Activated T-cell treated with anti-CD3 and anti-CD28 coated beads for 1 hour (primary cell): Measurements from ENCODE around the gene CKMT1B.
"Not testable (repeated sequence)": the region's sequence is repeated elsewhere in the genome, so short reads cannot be mapped to it uniquely, and the experiment has no call there.

ENCODE experiments used
- DNase-seq: peaks from one replicate; pipeline ENCODE4 v3.0.0-alpha.2; 2020; ENCODE audit warnings: low read depth

Gene CKMT1B

GRCh38 chr15:43593328-43594190 is at the start of gene CKMT1B:
TSS of gene CKMT1B (plus strand) at chr15:43594027. CDS start at chr15:43594219, 192 bp downstream.
- not testable (repeated sequence) for DNase-seq

DNA sequence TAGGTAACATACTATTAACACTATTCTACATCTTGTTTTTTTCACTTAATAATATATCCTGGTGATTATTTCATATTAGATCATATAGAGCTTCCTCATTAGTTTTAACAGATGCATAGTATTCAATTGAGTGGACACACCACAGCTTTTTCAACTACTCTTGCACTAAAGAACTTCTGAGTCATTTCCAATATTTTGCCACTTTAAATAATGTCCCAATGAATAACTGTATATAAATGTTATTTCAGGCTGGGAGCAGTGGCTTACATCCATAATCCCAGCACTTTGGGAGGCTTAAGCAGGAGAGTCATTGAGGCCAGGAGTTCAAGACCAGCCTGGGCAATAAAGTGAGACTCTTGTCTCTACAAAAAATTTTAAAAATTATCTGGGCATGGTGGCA is 49.6 kb upstream of the CKMT1B start:
- no peak for DNase-seq

DNA sequence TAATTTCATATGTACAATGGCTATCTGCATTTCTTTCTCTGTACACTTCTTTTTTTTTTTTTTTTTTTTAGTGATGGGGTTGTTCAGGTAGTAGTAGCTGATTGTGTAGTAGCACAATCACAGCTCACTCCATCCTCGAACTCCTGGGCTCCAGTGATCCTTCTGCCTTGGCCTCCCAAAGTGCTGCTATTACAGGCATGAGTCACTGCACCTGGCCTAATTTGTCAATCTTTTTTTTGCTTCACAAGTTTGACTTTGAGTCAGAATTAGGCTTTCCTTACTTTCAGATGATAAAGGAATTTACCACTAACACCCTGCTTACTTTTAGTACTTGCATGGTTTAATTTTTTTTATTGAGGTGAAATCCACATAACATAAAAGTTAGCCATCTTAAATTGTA is 48.4 kb upstream of the CKMT1B start:
- no peak for DNase-seq

DNA sequence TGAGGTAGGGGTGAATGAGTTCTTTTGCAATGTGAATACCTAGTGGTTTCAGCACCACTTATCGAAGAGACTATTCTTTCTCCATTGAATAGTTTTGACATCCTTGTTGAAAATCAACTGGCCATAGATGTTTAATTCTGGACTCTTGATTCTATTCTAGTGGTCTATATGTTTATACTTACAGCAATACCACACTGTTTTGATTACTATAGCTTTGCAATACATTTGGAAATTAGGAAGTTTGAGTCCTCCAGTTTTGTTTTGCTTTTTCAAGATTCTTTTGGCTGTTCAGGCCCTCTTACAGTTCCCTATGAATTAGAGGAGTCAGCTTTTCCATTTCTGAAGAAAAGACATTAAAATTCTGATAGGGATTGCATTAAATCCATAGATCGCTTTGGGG is 46.3 kb upstream of the CKMT1B start:
- no peak for DNase-seq

DNA sequence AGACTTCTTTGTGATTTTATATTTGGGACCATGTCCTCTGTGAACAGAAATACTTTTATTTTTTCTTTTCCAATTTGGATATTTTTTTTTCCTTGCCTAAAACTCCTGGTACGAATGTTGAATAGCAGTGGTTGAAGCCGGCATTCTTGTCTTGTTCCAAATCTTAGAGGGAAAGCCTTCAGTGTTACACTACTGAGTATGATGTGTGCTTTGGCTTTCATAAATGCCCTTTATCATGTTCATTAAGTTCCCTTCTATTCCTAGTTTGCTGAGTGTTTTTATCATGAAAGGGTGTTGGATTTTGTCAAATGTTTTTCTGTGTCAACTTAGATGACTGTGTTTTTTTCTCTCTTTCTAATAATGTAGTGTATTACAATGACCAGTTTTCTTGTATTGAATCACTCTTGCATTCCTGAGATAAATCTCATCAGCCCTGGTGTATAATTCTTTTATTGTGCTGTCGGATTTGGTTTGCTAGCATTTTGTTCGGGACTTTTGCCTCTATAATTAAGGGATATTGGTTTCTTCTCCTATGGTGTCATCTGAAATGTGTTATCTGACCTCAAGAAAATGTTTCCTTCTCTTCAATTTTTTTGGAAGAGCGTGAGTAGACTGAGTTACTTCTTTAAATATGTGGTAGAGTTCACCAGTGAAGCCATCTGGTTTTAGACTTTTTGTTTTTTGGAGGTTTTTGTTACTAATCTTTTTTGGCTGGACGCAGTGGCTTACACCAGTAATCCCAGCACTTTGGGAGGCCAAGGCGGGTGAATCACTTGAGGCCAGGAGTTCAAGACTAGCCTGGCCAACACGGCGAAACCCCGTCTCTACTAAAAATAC is 43.1 kb upstream of the CKMT1B start:
- no peak for DNase-seq

GRCh38 chr15:43552256-43552655 is 41.6 kb upstream of the CKMT1B start:
- DNase-seq = no peak

- no peak for DNase-seq
Observed at GRCh38 chr15:43552986-43553385, 40.8 kb upstream of the CKMT1B start.

DNA sequence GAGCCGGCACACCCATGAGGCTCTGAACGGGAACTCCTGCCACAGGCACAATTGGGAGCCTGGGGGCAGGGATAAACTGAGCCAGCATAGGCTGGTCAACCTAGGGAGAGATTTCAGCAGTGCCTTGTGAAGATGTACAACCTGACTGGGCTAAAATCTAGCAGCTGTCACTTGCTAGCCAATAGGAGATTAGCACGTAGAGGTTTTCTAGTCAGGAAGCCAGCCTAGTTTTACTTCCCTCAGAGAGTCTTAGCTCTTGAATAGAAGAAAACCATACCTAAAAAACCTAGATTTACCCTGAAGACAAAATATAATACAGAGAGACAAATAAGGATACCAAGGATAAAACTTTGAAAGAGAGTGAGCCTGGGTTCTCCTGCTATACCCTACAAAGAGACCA is 31.1 kb upstream of the CKMT1B start:
- DNase-seq = not testable (repeated sequence)

DNA sequence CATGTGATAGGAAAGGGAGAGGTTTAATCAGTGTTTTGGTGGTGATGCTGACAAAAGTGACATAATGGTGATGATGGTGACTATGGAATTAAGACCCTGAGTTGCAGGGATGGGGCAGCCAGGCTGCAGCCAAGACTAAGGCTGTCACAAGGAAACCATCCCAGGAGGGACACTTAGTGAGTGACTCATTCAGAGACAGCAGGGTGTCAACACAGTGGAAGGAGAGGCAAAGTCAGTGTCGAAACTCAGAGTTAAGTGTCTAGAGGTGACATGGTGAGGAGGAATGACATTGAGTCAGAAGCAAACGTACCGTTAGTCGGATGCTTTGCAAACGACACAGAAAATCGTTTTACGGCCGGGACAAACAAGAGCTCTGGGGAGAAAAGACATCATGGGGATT is 30.0 kb upstream of the CKMT1B start:
- not testable (repeated sequence) for DNase-seq

DNA sequence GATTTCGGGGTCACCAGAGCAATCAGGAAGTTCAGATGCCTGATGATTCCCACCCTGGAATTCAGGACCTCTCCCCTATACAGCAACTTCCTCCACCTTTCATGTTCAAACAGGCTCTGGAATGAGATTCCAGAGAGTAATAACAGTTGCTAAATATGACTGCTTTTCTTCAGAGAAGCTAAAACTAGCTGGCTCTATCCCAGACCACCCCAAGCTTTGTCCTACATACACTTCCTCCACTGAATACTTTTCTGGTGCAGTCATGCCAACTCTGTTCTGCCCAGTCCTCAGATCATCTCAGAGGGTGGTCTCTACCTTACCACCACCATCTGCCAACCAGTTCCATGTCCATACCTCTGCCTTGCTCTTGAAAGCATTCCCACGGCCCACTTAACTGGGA is 27.2 kb upstream of the CKMT1B start:
- not testable (repeated sequence) for DNase-seq

- not testable (repeated sequence) for DNase-seq
Observed at GRCh38 chr15:43574607-43575006, 19.2 kb upstream of the CKMT1B start.

GRCh38 chr15:43589778-43590466 is 3.9 kb upstream of the CKMT1B start, which contains the start of gene PPIP5K1:
TSS of gene PPIP5K1 (minus strand) at chr15:43590208. CDS start at chr15:43584504, 5,704 bp downstream.
- DNase-seq = not testable (repeated sequence)

- not testable (repeated sequence) for DNase-seq
Observed at GRCh38 chr15:43592841-43593240, 986 bp upstream of the CKMT1B start.

GRCh38 chr15:43599131-43599530 is 5.3 kb downstream of the CKMT1B start:
- DNase-seq = not testable (repeated sequence)

DNA sequence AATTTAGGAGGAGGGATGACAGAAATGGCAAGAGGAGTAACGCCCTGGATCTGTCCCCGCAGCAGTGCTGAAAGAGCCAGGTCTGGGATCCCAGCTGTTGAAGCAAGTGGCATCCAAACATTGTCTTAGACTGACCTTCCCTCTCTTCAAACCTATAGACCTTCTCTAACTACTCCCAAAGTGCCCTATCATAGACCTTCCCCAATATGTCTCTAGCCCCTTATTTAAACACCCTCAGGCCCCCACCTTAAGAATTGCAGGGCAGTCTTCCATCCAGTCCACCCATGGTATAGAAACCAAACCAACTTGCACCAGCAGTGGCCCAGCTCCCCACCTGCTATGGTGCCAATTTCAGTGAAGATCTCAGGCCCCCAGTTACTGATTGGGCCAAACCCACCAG is 6.4 kb downstream of the CKMT1B start:
- DNase-seq = not testable (repeated sequence)

DNA sequence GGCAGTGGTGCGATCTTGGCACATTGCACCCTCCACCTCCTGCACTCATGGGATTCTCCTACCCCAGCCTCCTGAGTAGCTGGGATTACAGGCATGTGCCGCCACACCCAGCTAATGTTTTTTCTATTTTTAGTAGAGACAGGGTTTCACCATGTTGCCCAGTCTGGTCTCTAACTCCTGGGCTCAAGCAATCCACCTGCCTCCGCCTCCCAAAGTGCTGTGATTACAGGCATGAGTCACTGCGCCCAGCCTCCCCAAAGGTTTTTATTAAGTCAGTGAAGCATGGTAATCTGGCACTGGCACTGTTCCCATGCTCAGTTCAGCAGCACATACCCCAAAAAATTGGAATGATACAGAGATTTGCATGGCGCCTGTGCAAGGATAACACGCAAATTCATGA is 8.4 kb downstream of the CKMT1B start:
- DNase-seq = not testable (repeated sequence)

- not testable (repeated sequence) for DNase-seq
Observed at GRCh38 chr15:43617750-43618149, 23.9 kb downstream of the CKMT1B start.

DNA sequence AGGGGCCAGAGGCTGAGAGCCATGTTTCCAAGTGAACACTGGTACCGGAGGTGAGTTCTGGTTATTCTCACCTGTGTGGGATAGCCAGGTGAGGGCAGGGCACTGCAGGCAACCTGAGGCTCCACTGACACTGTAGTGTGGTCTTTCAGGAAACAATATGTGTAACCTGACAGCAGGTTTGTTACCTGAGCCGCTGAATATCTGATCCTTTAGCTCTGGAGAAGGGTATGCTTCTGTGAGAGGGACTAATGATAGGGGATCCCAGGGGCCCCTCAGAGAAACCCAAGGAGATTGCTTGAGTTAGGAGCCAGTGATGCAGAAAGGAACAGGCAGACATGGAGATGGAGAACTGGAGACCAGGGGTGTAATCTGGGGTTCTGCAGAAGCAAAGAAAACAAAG is 24.9 kb downstream of the CKMT1B start, which contains the start of gene STRC:
STRC (minus strand) TSS at position 101 of the 400 bp plus-strand sequence; CDS start at position 23, 78 bp downstream.
- not testable (repeated sequence) for DNase-seq

GRCh38 chr15:43622068-43622799 is 28.4 kb downstream of the CKMT1B start:
- not testable (repeated sequence) for DNase-seq

GRCh38 chr15:43625106-43625505 is 31.3 kb downstream of the CKMT1B start:
- DNase-seq = no peak

DNA sequence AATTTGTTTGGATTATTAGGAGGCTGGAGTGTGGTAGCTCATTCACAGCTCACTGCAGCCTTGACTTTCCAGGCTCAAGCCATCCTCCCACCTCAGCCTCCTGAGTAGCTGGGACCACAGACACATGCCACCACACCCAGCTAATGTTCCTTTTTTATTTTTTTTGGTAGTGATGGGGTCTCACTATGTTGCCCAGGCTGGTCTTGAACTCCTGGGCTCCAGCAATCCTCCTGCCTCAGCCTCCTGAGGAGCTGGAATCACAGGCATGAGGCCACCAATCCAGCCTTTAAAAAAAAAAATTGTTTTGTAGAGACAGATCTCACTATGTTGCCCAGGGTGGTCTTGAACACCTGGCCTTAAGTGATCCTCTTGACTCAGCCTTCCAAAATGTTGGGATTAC is 33.1 kb downstream of the CKMT1B start:
- not testable (repeated sequence) for DNase-seq
